Right lobe of liver (tissue), 4 donors: ENCODE measurements around the gene MYO1D.

Source experiments
- CTCF ChIP-seq, 4 donors: fragments of 200-600 bp in 3 of 4; fragments of 450-650 bp in 1 of 4; IDR thresholded peaks; one replicate each; pipeline versions ENCODE4 v1.5.1 to v1.8.0; 2016 to 2022; ENCODE audit warnings: antibody characterized with exemption in 4 of 4, mild to moderate bottlenecking in 2 of 4
- POLR2A ChIP-seq: fragments of 450-650 bp; IDR thresholded peaks from one replicate; pipeline ENCODE4 v1.6.1; 2017; ENCODE audit warnings: antibody characterized with exemption, mild to moderate bottlenecking
- donor health status: DM: no; HTN: no; CAD: no.
- donor health status: DM: no; HTN: no; CAD: no.
- donor health status: DM: no; HTN: yes; CAD: no.

DNA sequence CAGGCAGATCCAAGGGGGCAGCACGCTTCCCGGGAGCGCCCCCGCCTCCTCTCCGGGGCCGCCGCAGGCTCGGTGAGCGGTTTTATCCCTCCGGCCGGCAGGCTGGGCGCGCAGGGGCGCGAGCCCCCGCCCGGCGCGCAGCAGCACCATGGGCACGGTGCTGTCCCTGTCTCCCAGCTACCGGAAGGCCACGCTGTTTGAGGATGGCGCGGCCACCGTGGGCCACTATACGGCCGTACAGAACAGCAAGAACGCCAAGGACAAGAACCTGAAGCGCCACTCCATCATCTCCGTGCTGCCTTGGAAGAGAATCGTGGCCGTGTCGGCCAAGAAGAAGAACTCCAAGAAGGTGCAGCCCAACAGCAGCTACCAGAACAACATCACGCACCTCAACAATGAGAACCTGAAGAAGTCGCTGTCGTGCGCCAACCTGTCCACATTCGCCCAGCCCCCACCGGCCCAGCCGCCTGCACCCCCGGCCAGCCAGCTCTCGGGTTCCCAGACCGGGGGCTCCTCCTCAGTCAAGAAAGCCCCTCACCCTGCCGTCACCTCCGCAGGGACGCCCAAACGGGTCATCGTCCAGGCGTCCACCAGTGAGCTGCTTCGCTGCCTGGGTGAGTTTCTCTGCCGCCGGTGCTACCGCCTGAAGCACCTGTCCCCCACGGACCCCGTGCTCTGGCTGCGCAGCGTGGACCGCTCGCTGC, 389.3 kb downstream of the MYO1D start:
- TF ChIP-seq CTCF (IDR thresholded peaks at IDR 0.05), result no peak
- TF ChIP-seq POLR2A, result no peak
